ENCODE results near the gene TBC1D8.

DNA sequence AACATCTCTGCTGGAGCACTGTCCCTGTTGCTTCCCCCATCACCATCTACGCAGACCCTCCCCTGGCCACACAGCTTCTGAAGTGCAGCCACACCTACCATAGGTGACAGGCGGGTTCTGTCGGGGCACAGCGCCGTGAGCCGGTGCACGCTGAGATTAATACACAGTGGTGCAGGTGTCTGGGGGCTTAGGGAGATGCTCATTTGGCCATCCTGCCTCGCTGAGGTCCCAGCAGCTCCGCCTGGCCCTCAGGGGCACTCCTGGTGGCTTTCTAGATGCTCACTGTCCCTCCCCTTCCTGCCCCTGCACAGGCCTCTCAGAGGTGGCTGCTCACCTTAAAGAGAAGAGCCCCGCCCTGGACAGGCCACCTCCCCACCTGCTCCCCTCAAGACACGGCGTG, 168.0 kb downstream of the TBC1D8 start:
- TF ChIP-seq POLR2A (IDR thresholded peaks at IDR 0.05; ENCODE audit: low read depth, low read length) (no peak), POLR2AphosphoS5 (IDR thresholded peaks at IDR 0.05; ENCODE audit: low read depth, low read length) (no peak), TAF1 (IDR thresholded peaks at IDR 0.05; ENCODE audit: borderline replicate concordance, low read depth, low read length) (no peak)
